ENCODE measurements around the gene DNAH9.
"Not testable (repeated sequence)": the region's sequence is repeated elsewhere in the genome, so short reads cannot be mapped to it uniquely, and the experiment has no call there.

Gene DNAH9

GRCh38 chr17:11953924-11954323 lies 355.7 kb downstream of the DNAH9 start:
- Histone ChIP-seq H3K27me3 (ENCODE audit: insufficient read depth, poor library complexity, severe bottlenecking) (no peaks in the 10 kb centered on the region), H3K4me3 (replicated peaks; ENCODE audit: insufficient read depth, low read length) (no peak overlapping the region), H3K27ac (replicated peaks) (no peak overlapping the region)
- no peak for TF ChIP-seq POLR2AphosphoS5 (IDR thresholded peaks at IDR 0.05; ENCODE audit: low read depth)
- no peak for TF ChIP-seq GABPA (IDR thresholded peaks at IDR 0.05; ENCODE audit: low read depth)
- TF ChIP-seq CTCF (IDR thresholded peaks at IDR 0.05; ENCODE audit: insufficient read depth, low read length) = no peak
- no peak for TF ChIP-seq REST (IDR thresholded peaks at IDR 0.05; ENCODE audit: insufficient replicate concordance, low read depth)
- DNase-seq (ENCODE audit: low read depth in 1 of 2, low spot score in 1 of 2) = no peak

- no peaks in the 10 kb centered on the region for H3K27me3 ChIP-seq (ENCODE audit: insufficient read depth, poor library complexity, severe bottlenecking)
- no peak for DNase-seq (ENCODE audit: low read depth in 1 of 2, low spot score in 1 of 2)
- H3K4me3 ChIP-seq (replicated peaks; ENCODE audit: insufficient read depth, low read length) = no peak overlapping the region
- TF ChIP-seq POLR2AphosphoS5 (IDR thresholded peaks at IDR 0.05; ENCODE audit: low read depth) = no peak
- no peak for TF ChIP-seq REST (IDR thresholded peaks at IDR 0.05; ENCODE audit: insufficient replicate concordance, low read depth)
- H3K27ac ChIP-seq (replicated peaks) = no peak overlapping the region
These were observed 356.7 kb downstream of the DNAH9 start for GRCh38 chr17:11954936-11955335.

- DNase-seq (ENCODE audit: low read depth in 1 of 2, low spot score in 1 of 2) = no peak
- no peaks in the 10 kb centered on the region for H3K27me3 ChIP-seq (ENCODE audit: insufficient read depth, poor library complexity, severe bottlenecking)
- H3K4me3 ChIP-seq (replicated peaks; ENCODE audit: insufficient read depth, low read length) = no peak overlapping the region
- no peak overlapping the region for H3K27ac ChIP-seq (replicated peaks)
- no peak for TF ChIP-seq GABPA (IDR thresholded peaks at IDR 0.05; ENCODE audit: low read depth)
- TF ChIP-seq POLR2AphosphoS5 (IDR thresholded peaks at IDR 0.05; ENCODE audit: low read depth) = no peak
- TF ChIP-seq SPI1 (IDR thresholded peaks at IDR 0.05; ENCODE audit: borderline replicate concordance, low read depth) = no peak
- TF ChIP-seq REST (IDR thresholded peaks at IDR 0.05; ENCODE audit: insufficient replicate concordance, low read depth) = no peak
- TF ChIP-seq CTCF (IDR thresholded peaks at IDR 0.05; ENCODE audit: insufficient read depth, low read length) = no peak
These were observed 371.3 kb downstream of the DNAH9 start for GRCh38 chr17:11969565-11969964.

- not testable (repeated sequence) for H3K27me3 ChIP-seq (ENCODE audit: insufficient read depth, poor library complexity, severe bottlenecking); H3K4me3 ChIP-seq (replicated peaks; ENCODE audit: insufficient read depth, low read length); DNase-seq (ENCODE audit: low read depth in 1 of 2, low spot score in 1 of 2); H3K27ac ChIP-seq (replicated peaks)
These were observed 374.5 kb downstream of the DNAH9 start for GRCh38 chr17:11972741-11973140.
